ENCODE data around the gene IGFBP2.

- TF ChIP-seq, protein P1, sequence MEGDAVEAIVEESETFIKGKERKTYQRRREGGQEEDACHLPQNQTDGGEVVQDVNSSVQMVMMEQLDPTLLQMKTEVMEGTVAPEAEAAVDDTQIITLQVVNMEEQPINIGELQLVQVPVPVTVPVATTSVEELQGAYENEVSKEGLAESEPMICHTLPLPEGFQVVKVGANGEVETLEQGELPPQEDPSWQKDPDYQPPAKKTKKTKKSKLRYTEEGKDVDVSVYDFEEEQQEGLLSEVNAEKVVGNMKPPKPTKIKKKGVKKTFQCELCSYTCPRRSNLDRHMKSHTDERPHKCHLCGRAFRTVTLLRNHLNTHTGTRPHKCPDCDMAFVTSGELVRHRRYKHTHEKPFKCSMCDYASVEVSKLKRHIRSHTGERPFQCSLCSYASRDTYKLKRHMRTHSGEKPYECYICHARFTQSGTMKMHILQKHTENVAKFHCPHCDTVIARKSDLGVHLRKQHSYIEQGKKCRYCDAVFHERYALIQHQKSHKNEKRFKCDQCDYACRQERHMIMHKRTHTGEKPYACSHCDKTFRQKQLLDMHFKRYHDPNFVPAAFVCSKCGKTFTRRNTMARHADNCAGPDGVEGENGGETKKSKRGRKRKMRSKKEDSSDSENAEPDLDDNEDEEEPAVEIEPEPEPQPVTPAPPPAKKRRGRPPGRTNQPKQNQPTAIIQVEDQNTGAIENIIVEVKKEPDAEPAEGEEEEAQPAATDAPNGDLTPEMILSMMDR (IDR thresholded peaks at IDR 0.05) = no peak
- TF ChIP-seq POLR2A (IDR thresholded peaks at IDR 0.05) = no peak
Measured at GRCh38 chr2:216661639-216662375, 28.6 kb downstream of the IGFBP2 start.

All from adrenal gland (tissue), 5 donors.